Measurements from ENCODE around the gene ISM2.

The ISM2 gene

GRCh38 chr14:77478796-77479195 is 19.8 kb downstream of the ISM2 start:
- no peak overlapping the region for H3K4me3 ChIP-seq (ENCODE audit: low read depth, low read length)
- DNase-seq (ENCODE audit: low read depth): no peak
- no peak for TF ChIP-seq CTCF (conservative IDR thresholded peaks at IDR 0.05; ENCODE audit: low read depth, low read length)

GRCh38 chr14:77478029-77478428 is 20.6 kb downstream of the ISM2 start:
- no peak for DNase-seq (ENCODE audit: low read depth)
- H3K4me3 ChIP-seq (ENCODE audit: low read depth, low read length): no peak overlapping the region
- TF ChIP-seq CTCF (conservative IDR thresholded peaks at IDR 0.05; ENCODE audit: low read depth, low read length): no peak

GRCh38 chr14:77475432-77476115 is 23.0 kb downstream of the ISM2 start:
- no peak overlapping the region for H3K4me3 ChIP-seq (ENCODE audit: low read depth, low read length)
- TF ChIP-seq CTCF (conservative IDR thresholded peaks at IDR 0.05; ENCODE audit: low read depth, low read length): no peak
- DNase-seq (ENCODE audit: low read depth): no peak

GRCh38 chr14:77474479-77475177 is 24.0 kb downstream of the ISM2 start:
- no peak overlapping the region for H3K4me3 ChIP-seq (ENCODE audit: low read depth, low read length)
- no peak for DNase-seq (ENCODE audit: low read depth)
- TF ChIP-seq CTCF (conservative IDR thresholded peaks at IDR 0.05; ENCODE audit: low read depth, low read length): no peak

GRCh38 chr14:77473921-77474320 is 24.7 kb downstream of the ISM2 start:
- DNase-seq (ENCODE audit: low read depth): no peak

GRCh38 chr14:77470224-77470870 is 28.3 kb downstream of the ISM2 start:
- DNase-seq (ENCODE audit: low read depth): peak; percentile 40
- TF ChIP-seq CTCF (conservative IDR thresholded peaks at IDR 0.05; ENCODE audit: low read depth, low read length): no peak
- H3K4me3 ChIP-seq (ENCODE audit: low read depth, low read length): no peak overlapping the region

More at GRCh38 chr14:77473921-77474320, 24.7 kb downstream of the ISM2 start:
- H3K4me3 ChIP-seq (ENCODE audit: low read depth, low read length): no peak overlapping the region
- no peak for TF ChIP-seq CTCF (conservative IDR thresholded peaks at IDR 0.05; ENCODE audit: low read depth, low read length)
